PC-3 (cell line): ENCODE measurements around the gene HPSE2. TPM values are rescaled to one million over a fixed set of nuclear protein-coding genes. Genes with fewer than 3 reads are reported as not detected.

Experiments used
- ATAC-seq: fragments of 200-7000 bp; cut with Tn5 transposase; 2 replicates; pipeline ENCODE4 v1.9.1; 2020; ENCODE audit warnings: mild to moderate bottlenecking, moderate library complexity
- BruUV-seq: library from RNA; stranded (reverse); fragments of 400-500 nt; replicated peaks from 2 replicates; lab custom pipeline; 2021; lab: Mats Ljungman, UMichigan
- CTCF ChIA-PET: fragments of 300-600 bp; sonication (Branson Sonifier 250); formaldehyde crosslinking; loops from one replicate; lab custom pipeline; 2022; ENCODE audit warnings: antibody characterized with exemption; lab: Charles Lee
- POLR2A ChIA-PET: fragments of 300-600 bp; sonication (Branson Sonifier 250); formaldehyde crosslinking; loops from one replicate; lab custom pipeline; 2022; ENCODE audit warnings: antibody characterized with exemption; ENCODE audit not compliant: unreplicated experiment; lab: Charles Lee
- DNase-seq: peaks from one replicate; pipeline ENCODE4 v3.0.0-alpha.2; 2015
- H2AFZ ChIP-seq: fragments of 300-600 bp; sonication (generic); 2 replicates; pipeline ENCODE4 v1.6.0; 2016; ENCODE audit warnings: antibody characterized with exemption, low read length
- H3F3A ChIP-seq: fragments of 300-600 bp; sonication (generic); one replicate; pipeline ENCODE4 v1.6.0; 2017; ENCODE audit warnings: antibody characterized with exemption, low read length, control low read depth, mild to moderate bottlenecking; ENCODE audit not compliant: unreplicated experiment
- H3K27ac ChIP-seq: fragments of 300-600 bp; sonication (generic); 2 replicates; pipeline ENCODE4 v1.5.1; 2016; ENCODE audit warnings: mild to moderate bottlenecking, low read length
- H3K27me3 ChIP-seq: fragments of 300-600 bp; sonication (generic); 2 replicates; pipeline ENCODE4 v1.6.1; 2016; ENCODE audit warnings: low read length, mixed read lengths
- H3K36me3 ChIP-seq: fragments of 300-600 bp; sonication (generic); 2 replicates; pipeline ENCODE4 v1.6.1; 2016; ENCODE audit warnings: low read depth, mixed run types, low read length, mixed read lengths
- H3K4me1 ChIP-seq: fragments of 300-600 bp; sonication (generic); 2 replicates; pipeline ENCODE4 v1.5.1; 2016; ENCODE audit warnings: low read length; ENCODE audit not compliant: insufficient read depth
- H3K4me2 ChIP-seq: fragments of 300-600 bp; sonication (generic); 2 replicates; pipeline ENCODE4 v1.6.0; 2016; ENCODE audit warnings: low read length
- H3K4me3 ChIP-seq: fragments of 300-600 bp; sonication (generic); 2 replicates; pipeline ENCODE4 v1.5.1; 2016; ENCODE audit warnings: mild to moderate bottlenecking, low read length, mixed read lengths
- H3K79me2 ChIP-seq: fragments of 300-600 bp; sonication (generic); 2 replicates; pipeline ENCODE4 v1.6.1; 2017; ENCODE audit warnings: low read length, mixed read lengths
- H3K9ac ChIP-seq: fragments of 300-600 bp; sonication (generic); 2 replicates; pipeline ENCODE4 v1.6.0; 2016; ENCODE audit warnings: mild to moderate bottlenecking, low read length
- H3K9me2 ChIP-seq: fragments of 300-600 bp; sonication (generic); replicated peaks from 2 replicates; pipeline ENCODE4 v1.6.1; 2016; ENCODE audit warnings: mixed run types, low read length, mixed read lengths
- H3K9me3 ChIP-seq: fragments of 300-600 bp; sonication (generic); 2 replicates; pipeline ENCODE4 v1.6.1; 2016; ENCODE audit warnings: low read length, mixed read lengths
- H4K20me1 ChIP-seq: fragments of 300-600 bp; sonication (generic); 2 replicates; pipeline ENCODE4 v1.6.1; 2016; ENCODE audit warnings: low read length, mixed read lengths
- EZH2 ChIP-seq: fragments of 300-600 bp; sonication (generic); IDR thresholded peaks from one replicate; pipeline ENCODE4 v1.6.1; 2017; ENCODE audit warnings: antibody characterized with exemption, mild to moderate bottlenecking, low read length; ENCODE audit not compliant: unreplicated experiment
- EZH2phosphoT487 ChIP-seq: fragments of 300-600 bp; sonication (generic); IDR thresholded peaks from 2 replicates; pipeline ENCODE4 v1.6.1; 2018; ENCODE audit warnings: mild to moderate bottlenecking, antibody characterized with exemption, low read length, borderline replicate concordance
- intact Hi-C: fragments of 100-400 bp; cut with micrococcal nuclease; formaldehyde crosslinking; loops from 2 replicates; pipeline ENCODE4 v1.9.0; 2023
- total RNA-seq: library from RNA; depleted of rRNA; stranded (reverse); fragments of >200 nt; gene quantifications from 2 replicates; pipeline ENCODE4 v1.2.3, GENCODE V29; 2014
- TF ChIP-seq, protein P1 (sequence below): fragments of 300-600 bp; sonication (generic); conservative IDR thresholded peaks from 2 replicates; pipeline ENCODE4 v1.5.1; 2017; ENCODE audit warnings: antibody characterized with exemption, low read depth, mild to moderate bottlenecking, low read length

HPSE2 gene
- total RNA-seq, 1 experiment from 2014 or later = 0.15 TPM

- ATAC-seq (peak; percentile 94), DNase-seq (peak; percentile 80)
- TF ChIP-seq EZH2phosphoT487 (no peak), EZH2 (no peak)
- TF ChIP-seq, protein P1, sequence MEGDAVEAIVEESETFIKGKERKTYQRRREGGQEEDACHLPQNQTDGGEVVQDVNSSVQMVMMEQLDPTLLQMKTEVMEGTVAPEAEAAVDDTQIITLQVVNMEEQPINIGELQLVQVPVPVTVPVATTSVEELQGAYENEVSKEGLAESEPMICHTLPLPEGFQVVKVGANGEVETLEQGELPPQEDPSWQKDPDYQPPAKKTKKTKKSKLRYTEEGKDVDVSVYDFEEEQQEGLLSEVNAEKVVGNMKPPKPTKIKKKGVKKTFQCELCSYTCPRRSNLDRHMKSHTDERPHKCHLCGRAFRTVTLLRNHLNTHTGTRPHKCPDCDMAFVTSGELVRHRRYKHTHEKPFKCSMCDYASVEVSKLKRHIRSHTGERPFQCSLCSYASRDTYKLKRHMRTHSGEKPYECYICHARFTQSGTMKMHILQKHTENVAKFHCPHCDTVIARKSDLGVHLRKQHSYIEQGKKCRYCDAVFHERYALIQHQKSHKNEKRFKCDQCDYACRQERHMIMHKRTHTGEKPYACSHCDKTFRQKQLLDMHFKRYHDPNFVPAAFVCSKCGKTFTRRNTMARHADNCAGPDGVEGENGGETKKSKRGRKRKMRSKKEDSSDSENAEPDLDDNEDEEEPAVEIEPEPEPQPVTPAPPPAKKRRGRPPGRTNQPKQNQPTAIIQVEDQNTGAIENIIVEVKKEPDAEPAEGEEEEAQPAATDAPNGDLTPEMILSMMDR = peak; percentile 76
- H4K20me1 ChIP-seq = no peaks in the 10 kb centered on the region
- H3K27me3 ChIP-seq = no peaks in the 10 kb centered on the region
- H3F3A ChIP-seq = no peaks in the 10 kb centered on the region
- H3K36me3 ChIP-seq = no peaks in the 10 kb centered on the region
- ChIA-PET POLR2A (interaction anchor here (0.7 kb wide), 1 partner anchor 202 kb away, joined by 3 read pairs; no protein-coding TSS in a partner anchor), CTCF (interaction anchor here (0.6 to 1.2 kb wide), 9 partner anchors 16 to 944 kb away, joined by 3 to 5 read pairs (median 3); no protein-coding TSS in a partner anchor)
- peak overlapping the region; percentile 72 for H3K4me3 ChIP-seq
- H2AFZ ChIP-seq = peak overlapping the region; percentile 93
- 0 out of 2 replicates have a peak overlapping the region, but pooled peaks have one; percentile 15 for H3K9ac ChIP-seq
- no peaks in the 10 kb centered on the region for H3K79me2 ChIP-seq
- no peaks in the 10 kb centered on the region for H3K9me3 ChIP-seq
- no peaks in the 10 kb centered on the region for H3K9me2 ChIP-seq
- no TSS peak for BruUV-seq
- H3K4me1 ChIP-seq = peaks cover 17% of the 10 kb centered on the region
- intact Hi-C loops = loop anchor here (1.0 to 5.0 kb wide), 5 partner anchors 197 to 809 kb away; no protein-coding TSS in a partner anchor
- H3K4me2 ChIP-seq = peak overlapping the region; percentile 97
- H3K27ac ChIP-seq = no peak overlapping the region
Observed at GRCh38 chr10:98467506-98468318, 767.9 kb downstream of the HPSE2 start.

DNA sequence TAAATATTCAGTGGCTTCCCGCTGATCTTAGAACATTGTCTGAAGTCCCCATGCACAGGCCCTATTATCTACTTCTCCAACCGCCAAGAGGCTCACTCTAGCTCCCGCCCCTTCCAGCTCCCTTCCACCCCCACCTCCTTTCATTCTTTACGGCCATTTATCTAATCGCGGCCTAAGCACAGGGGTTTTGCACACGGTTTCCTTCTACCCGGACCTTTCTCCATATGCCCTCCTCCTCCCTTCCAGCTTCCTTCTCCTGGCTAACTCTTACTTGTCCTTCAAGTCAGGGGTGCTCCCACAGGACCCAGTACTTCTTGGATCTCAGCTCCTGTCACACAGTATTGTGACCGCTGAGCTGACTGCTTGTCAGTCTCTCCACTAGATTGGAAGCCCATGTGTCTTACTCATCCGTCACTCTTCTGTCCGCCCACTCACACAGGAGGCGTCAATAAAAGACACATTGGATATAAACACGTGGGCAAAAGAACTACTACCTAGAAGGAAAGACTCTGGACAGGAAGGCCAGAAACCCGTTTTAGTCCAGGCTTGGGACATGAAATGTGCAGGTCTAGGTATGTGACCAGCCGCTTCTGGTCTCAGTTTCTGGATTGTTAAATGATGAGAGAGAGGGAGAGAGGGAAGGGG, 768.7 kb downstream of the HPSE2 start:
- CTCF ChIA-PET = interaction anchor here (0.6 to 1.2 kb wide), 9 partner anchors 15 to 945 kb away, joined by 3 to 5 read pairs (median 3); no protein-coding TSS in a partner anchor
- peak overlapping the region; percentile 97; the same call in 1 of the 2 replicates for H3K4me2 ChIP-seq
- intact Hi-C loops = loop anchor here (1.0 to 5.0 kb wide), 5 partner anchors 197 to 810 kb away; no protein-coding TSS in a partner anchor

More for the DNA sequence above, 768.7 kb downstream of the HPSE2 start:
- POLR2A ChIA-PET = no interaction called here
- Histone ChIP-seq H3F3A (no peaks in the 10 kb centered on the region), H3K79me2 (no peaks in the 10 kb centered on the region), H3K9ac (no peak overlapping the region), H3K4me3 (no peak overlapping the region), H3K9me3 (no peaks in the 10 kb centered on the region), H3K4me1 (peaks cover 17% of the 10 kb centered on the region), H3K36me3 (no peaks in the 10 kb centered on the region), H4K20me1 (no peaks in the 10 kb centered on the region), H2AFZ (0 out of 2 replicates have a peak overlapping the region, but pooled peaks have one; percentile 46), H3K27me3 (no peaks in the 10 kb centered on the region), H3K9me2 (no peaks in the 10 kb centered on the region), H3K27ac (no peak overlapping the region)
- TF ChIP-seq EZH2phosphoT487 = no peak
- no peak for TF ChIP-seq EZH2
- TF ChIP-seq, protein P1 = no peak
- DNase-seq = no peak
- no peak for ATAC-seq
- no TSS peak for BruUV-seq
